Natural killer cell treated with Interleukin-12 subunit alpha and Interleukin-12 subunit beta and Interleukin-15 and Interleukin-18, amount 100 ng/mL, for 72 hours (primary cell): ENCODE results near the gene TCF15. TPM values are rescaled to one million over a fixed set of nuclear protein-coding genes. Genes with fewer than 3 reads are reported as not detected.

Experiments used
- ATAC-seq, 2 donors: fragments of 150-1000 bp; cut with Tn5 transposase in 1 of 2; sonication (Bioruptor Pico), chemical (Tn5 transposase) in 1 of 2; 2 replicates each; pipeline ENCODE4 v1.10.0; 2021
- DNase-seq: peaks from one replicate; pipeline ENCODE4 v3.0.0; 2022; ENCODE audit warnings: low spot score
- H3K27ac Mint-ChIP-seq, 2 donors: 1 replicate in 1 of 2; 2 replicates in 1 of 2; pipeline ENCODE4 v1.8.0; 2022; ENCODE audit warnings: mixed read lengths in 2 of 2, mild to moderate bottlenecking in 1 of 2, moderate library complexity in 1 of 2
- H3K27me3 Mint-ChIP-seq, 2 donors: 1 replicate in 1 of 2; 2 replicates in 1 of 2; pipeline ENCODE4 v1.8.0; 2022; ENCODE audit warnings: mixed read lengths in 2 of 2
- H3K36me3 Mint-ChIP-seq: one replicate; pipeline ENCODE4 v1.8.0; 2022; ENCODE audit warnings: mixed read lengths
- H3K4me1 Mint-ChIP-seq, 2 donors: 1 replicate in 1 of 2; 2 replicates in 1 of 2; pipeline ENCODE4 v1.8.0; 2022; ENCODE audit warnings: low read depth in 2 of 2, mixed read lengths in 2 of 2, mild to moderate bottlenecking in 1 of 2
- H3K4me3 Mint-ChIP-seq: one replicate; pipeline ENCODE4 v1.8.0; 2022; ENCODE audit warnings: mixed read lengths
- H3K9me3 Mint-ChIP-seq: 2 replicates; pipeline ENCODE4 v1.8.0; 2022; ENCODE audit warnings: mixed read lengths
- total RNA-seq, 2 donors: library from RNA; stranded (reverse); gene quantifications; one replicate each; pipeline ENCODE4 v1.2.3, GENCODE V29; 2022

TCF15 gene
- total RNA-seq, 2 donors from 2014 or later = 0.36 TPM; not detected in 1

DNA sequence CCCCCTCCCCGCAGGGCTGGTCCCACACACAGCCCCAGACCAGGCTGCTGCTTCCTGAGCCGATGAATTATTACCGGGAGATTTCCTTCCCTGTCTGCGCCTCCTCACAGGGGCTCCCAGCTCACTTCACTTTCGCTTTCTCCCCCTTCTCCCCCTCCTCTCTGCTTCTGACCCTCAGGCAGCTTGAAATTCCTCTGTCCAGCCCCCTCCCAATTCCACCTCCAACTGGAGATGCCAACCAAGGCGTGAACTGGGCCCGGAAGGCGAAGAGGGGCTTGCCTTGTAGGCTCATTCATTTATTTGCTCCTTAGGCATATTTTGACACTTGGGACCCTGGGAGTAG is 1.7 kb upstream of the TCF15 start:
- Mint-ChIP-seq H3K36me3 (no peaks in the 10 kb centered on the region), H3K4me3 (no peak overlapping the region), H3K9me3 (no peaks in the 10 kb centered on the region), H3K27ac (no peak overlapping the region), H3K27me3 (peaks cover 32 to 56% of the 10 kb centered on the region in 2 donors), H3K4me1 (peaks cover 4 to 7% of the 10 kb centered on the region in 2 donors)
- DNase-seq (no peak), ATAC-seq (no peak)

- DNase-seq = no peak
- H3K27ac Mint-ChIP-seq = no peak overlapping the region
- H3K27me3 Mint-ChIP-seq = peaks cover 32 to 56% of the 10 kb centered on the region in 2 donors
- no peaks in the 10 kb centered on the region for H3K36me3 Mint-ChIP-seq
- no peak overlapping the region for H3K4me3 Mint-ChIP-seq
- peaks cover 4 to 7% of the 10 kb centered on the region in 2 donors for H3K4me1 Mint-ChIP-seq
- H3K9me3 Mint-ChIP-seq = no peaks in the 10 kb centered on the region
- ATAC-seq = no peak
These were observed 1.1 kb upstream of the TCF15 start for GRCh38 chr20:611047-611842.

DNA sequence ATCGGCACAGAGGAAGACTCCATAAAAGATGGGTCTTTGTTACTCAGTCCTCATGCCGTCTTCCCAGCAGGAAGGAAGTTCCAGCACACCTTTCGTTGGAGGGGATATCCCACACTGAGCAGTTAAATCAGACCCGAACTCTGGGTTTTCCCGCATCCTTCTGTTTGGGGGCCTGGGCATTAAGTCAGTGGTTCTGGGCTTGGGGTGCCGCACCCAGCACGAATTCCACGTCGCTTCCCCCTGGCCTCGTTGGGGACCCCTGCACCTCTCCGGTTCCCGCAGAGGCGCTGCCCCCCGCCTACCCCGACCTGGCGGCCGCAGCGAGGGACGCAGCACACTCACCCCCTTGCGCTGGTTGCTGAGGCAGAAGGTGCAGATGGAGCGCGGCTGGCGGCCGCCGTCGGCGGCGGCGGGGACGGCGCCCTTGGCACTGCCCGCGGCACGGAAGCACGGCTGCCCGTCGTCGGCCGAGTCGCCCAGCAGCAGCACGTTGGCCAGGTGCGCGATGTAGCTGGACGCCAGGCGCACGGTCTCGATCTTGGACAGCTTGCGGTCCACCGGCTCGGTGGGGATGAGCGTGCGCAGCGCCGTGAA is 641 bp downstream of the TCF15 start:
- no peak for ATAC-seq
- H3K27me3 Mint-ChIP-seq = peaks cover 27 to 44% of the 10 kb centered on the region in 2 donors
- no peak overlapping the region for H3K27ac Mint-ChIP-seq
- no peaks in the 10 kb centered on the region for H3K9me3 Mint-ChIP-seq
- H3K36me3 Mint-ChIP-seq = no peaks in the 10 kb centered on the region
- H3K4me1 Mint-ChIP-seq = peaks cover 0 to 7% of the 10 kb centered on the region in 2 donors
- DNase-seq = no peak
- no peak overlapping the region for H3K4me3 Mint-ChIP-seq

GRCh38 chr20:608970-609369 is 1.1 kb downstream of the TCF15 start:
- peaks cover 0 to 7% of the 10 kb centered on the region in 2 donors for H3K4me1 Mint-ChIP-seq
- no peaks in the 10 kb centered on the region for H3K36me3 Mint-ChIP-seq
- no peak for DNase-seq

GRCh38 chr20:607476-607875 is 2.6 kb downstream of the TCF15 start:
- H3K27ac Mint-ChIP-seq = no peak overlapping the region
- peaks cover 16 to 30% of the 10 kb centered on the region in 2 donors for H3K27me3 Mint-ChIP-seq
- no peak for ATAC-seq
- no peaks in the 10 kb centered on the region for H3K36me3 Mint-ChIP-seq
- no peak for DNase-seq
- H3K9me3 Mint-ChIP-seq = no peaks in the 10 kb centered on the region
- H3K4me3 Mint-ChIP-seq = no peak overlapping the region
- peaks cover 0 to 7% of the 10 kb centered on the region in 2 donors for H3K4me1 Mint-ChIP-seq

More at GRCh38 chr20:608970-609369, 1.1 kb downstream of the TCF15 start:
- Mint-ChIP-seq H3K9me3 (no peaks in the 10 kb centered on the region), H3K27me3 (peaks cover 27 to 44% of the 10 kb centered on the region in 2 donors), H3K4me3 (no peak overlapping the region), H3K27ac (no peak overlapping the region)
- ATAC-seq = no peak

DNA sequence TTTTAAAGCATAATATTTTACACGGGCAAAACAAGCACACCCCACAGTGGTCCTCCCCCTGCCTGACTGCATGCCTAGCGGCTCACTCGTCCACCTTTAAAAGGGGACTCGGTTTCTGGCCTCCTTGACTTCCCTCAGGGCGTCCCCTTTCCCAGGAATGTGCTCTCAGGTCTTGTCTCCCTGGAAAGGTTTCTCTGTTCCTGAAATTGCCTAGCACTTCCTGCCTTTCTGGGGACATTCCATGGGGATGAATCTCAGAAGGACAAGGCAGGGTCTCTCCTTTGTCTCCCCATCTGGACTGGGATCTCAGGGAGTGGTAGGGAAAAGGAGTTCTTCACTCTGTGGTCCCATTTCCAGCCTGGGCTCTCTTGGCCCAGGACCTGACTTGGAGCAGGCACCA is 4.9 kb downstream of the TCF15 start:
- Mint-ChIP-seq H3K4me1 (no peaks in the 10 kb centered on the region), H3K4me3 (no peak overlapping the region), H3K27me3 (peaks cover 5 to 9% of the 10 kb centered on the region in 2 donors), H3K9me3 (no peaks in the 10 kb centered on the region), H3K27ac (no peak overlapping the region), H3K36me3 (no peaks in the 10 kb centered on the region)
- ATAC-seq = no peak
- no peak for DNase-seq

- H3K36me3 Mint-ChIP-seq = no peaks in the 10 kb centered on the region
- no peaks in the 10 kb centered on the region for H3K9me3 Mint-ChIP-seq
- H3K4me1 Mint-ChIP-seq = no peaks in the 10 kb centered on the region
- no peak overlapping the region for H3K27ac Mint-ChIP-seq
- peaks cover 4 to 6% of the 10 kb centered on the region in 2 donors for H3K27me3 Mint-ChIP-seq
- no peak for DNase-seq
- no peak for ATAC-seq
- H3K4me3 Mint-ChIP-seq = no peak overlapping the region
These were observed 6.9 kb downstream of the TCF15 start for GRCh38 chr20:603116-603640.

DNA sequence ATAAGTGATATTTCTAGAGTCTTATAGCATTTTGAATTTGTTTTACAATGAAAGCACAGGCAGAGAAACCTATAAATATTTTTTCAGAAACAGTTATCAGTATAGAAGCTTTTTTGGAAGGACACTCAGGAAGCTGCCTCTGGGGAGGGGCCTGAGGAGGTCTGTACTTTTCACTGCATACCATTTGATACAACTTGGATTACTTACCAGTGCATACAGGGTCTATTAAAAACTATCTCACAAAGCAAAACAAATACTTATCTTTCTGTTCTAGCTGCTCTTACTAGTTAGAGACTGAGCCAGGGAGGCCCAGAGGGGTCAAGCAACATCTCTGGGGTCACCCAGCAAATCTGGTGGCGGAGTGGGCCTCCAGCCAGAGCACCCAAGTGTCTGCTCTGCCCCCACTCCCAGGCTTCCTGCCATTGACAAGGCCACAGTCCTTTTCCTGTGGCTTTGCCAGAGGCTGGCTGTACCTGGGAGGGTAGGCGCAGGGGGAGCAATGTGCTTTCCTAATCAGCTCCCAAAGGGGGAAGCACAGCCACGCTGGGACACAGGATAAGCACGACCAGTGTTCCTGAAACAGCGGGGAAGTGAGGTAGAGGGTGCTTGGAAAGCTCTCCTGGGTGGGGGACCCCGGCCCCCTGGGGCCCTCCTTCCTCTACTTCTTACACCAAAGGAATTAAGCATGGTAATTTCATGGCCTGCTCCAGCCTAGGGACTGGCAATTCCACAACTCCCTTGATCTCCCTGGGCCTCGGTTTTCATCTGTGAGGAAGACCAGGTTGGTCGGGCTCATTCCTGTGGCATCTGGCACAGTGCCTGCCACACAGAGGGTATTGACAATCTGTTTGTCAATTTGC is 7.8 kb downstream of the TCF15 start:
- DNase-seq (no peak), ATAC-seq (no peak)
- Mint-ChIP-seq H3K27ac (no peak overlapping the region), H3K4me3 (no peak overlapping the region), H3K9me3 (no peaks in the 10 kb centered on the region), H3K4me1 (no peaks in the 10 kb centered on the region), H3K36me3 (no peaks in the 10 kb centered on the region), H3K27me3 (no peaks in the 10 kb centered on the region)

DNA sequence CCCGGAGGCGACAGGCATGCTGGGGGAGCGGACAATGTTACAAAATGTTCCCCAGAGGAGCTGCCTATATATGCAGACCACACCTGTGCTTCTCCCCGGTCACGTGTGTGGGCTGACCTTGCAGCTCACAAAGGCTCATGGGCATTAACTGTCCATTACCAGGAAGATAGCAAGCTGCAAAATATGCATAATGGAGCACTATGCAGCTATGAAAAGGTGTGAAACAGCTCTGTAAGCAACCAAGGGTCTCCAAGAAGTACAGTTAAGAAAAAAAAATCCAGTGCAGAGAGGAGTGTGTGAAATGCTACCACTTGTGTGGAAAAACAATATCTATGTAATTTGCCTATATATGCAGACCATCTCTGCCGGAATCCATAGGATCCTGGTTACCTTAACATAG is 9.4 kb downstream of the TCF15 start:
- Mint-ChIP-seq H3K27ac (no peak overlapping the region), H3K27me3 (no peaks in the 10 kb centered on the region), H3K9me3 (no peaks in the 10 kb centered on the region), H3K4me1 (no peaks in the 10 kb centered on the region), H3K4me3 (no peak overlapping the region), H3K36me3 (no peaks in the 10 kb centered on the region)
- DNase-seq (no peak), ATAC-seq (no peak)

DNA sequence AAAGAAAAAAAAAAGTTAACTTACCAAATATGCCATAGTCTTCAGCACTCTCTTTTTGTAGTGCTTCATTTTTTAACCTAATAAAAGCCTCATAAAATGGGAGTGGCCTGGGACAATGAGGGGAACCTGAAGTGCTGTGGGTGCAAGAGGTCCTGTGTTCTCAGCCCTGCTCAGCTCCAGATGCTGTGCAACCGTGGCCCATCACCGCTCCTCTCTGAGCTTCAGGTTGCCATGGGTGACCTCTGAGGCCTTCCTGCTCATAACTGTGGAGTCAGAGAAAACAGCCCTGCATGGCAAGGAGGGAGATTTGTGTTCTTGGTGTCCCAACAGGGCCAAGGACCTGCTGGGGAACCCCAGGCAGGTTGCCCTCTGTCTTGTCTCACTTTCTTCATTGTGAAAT is 10.0 kb downstream of the TCF15 start:
- no peaks in the 10 kb centered on the region for H3K4me1 Mint-ChIP-seq
- no peaks in the 10 kb centered on the region for H3K27me3 Mint-ChIP-seq
- H3K36me3 Mint-ChIP-seq = no peaks in the 10 kb centered on the region
- ATAC-seq (no peak), DNase-seq (no peak)
- no peaks in the 10 kb centered on the region for H3K9me3 Mint-ChIP-seq
- no peak overlapping the region for H3K27ac Mint-ChIP-seq
- H3K4me3 Mint-ChIP-seq = no peak overlapping the region

DNA sequence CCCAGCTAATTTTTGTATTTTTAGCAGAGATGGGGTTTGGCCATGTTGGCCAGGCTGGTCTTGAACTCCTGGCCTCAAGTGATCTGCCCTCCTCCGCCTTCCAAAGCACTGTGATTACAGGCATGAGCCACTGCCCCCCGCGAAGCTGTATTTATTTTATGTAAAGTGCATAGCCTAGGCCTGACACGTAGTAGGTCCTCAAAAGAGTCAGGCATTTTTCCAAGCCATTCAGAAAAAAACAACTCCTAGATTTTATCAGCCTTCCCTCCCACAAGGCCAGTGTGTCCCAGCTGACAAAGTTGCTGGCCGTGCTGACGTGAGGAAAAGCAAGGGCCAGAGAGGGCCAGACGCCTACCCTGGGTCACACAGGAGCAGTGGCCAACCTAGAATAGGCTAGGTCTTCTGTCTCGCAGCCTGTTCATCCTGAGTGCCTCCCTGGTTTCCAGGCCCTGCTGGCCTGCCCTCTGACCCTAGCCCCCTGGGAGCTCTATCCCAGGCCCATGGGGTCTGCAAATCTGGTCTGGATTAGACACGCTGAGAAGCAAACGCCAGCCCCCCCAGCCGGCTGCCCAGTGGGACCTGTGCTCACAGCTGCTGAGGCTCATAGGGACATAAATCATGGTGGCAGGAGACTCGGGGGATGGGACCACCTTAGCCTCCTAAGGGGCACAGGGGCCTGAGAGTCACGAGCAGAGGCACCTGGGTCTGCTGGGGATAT is 11.8 kb downstream of the TCF15 start:
- no peaks in the 10 kb centered on the region for H3K9me3 Mint-ChIP-seq
- H3K4me3 Mint-ChIP-seq = no peak overlapping the region
- H3K27me3 Mint-ChIP-seq = no peaks in the 10 kb centered on the region
- no peak for DNase-seq
- no peak overlapping the region for H3K27ac Mint-ChIP-seq
- no peaks in the 10 kb centered on the region for H3K4me1 Mint-ChIP-seq
- no peaks in the 10 kb centered on the region for H3K36me3 Mint-ChIP-seq
- ATAC-seq = no peak

DNA sequence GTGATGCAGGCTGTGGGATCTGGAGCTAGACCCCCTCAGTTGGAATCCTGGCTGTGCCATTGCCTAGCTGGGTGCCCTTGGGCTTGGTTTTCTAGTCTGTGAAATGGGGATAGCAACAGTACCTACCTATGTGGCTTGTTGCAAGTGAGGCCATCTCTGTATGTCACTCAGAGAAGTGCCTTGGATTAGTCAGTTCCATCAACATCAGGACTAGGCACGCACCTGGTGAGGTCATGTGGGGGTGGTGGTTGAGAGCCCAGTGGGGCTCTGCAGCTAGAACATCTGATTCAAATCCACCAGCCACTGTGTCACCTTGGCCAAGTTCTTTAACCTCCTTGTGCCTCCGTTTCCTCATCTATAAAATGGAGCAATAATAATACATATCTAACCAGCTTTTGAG is 12.5 kb downstream of the TCF15 start:
- ATAC-seq = no peak
- Mint-ChIP-seq H3K27ac (no peak overlapping the region), H3K27me3 (peaks cover 0 to 2% of the 10 kb centered on the region in 2 donors), H3K36me3 (no peaks in the 10 kb centered on the region), H3K9me3 (no peaks in the 10 kb centered on the region), H3K4me1 (no peaks in the 10 kb centered on the region), H3K4me3 (no peak overlapping the region)
- no peak for DNase-seq
